Liver (tissue), 9 donors: ENCODE measurements around the gene KHNYN. TPM values are rescaled to one million over a fixed set of nuclear protein-coding genes. Genes with fewer than 3 reads are reported as not detected.

Experiments
- DNase-seq: peaks from one replicate; pipeline ENCODE4 v3.0.0-alpha.2; 2017; ENCODE audit warnings: low spot score
- H3K27ac ChIP-seq, 2 donors: one replicate each; pipeline ENCODE4 v1.7.0; 2013; ENCODE audit warnings: inconsistent platforms in 2 of 2, low read length in 2 of 2, control low read depth in 1 of 2, low read depth in 1 of 2, mild to moderate bottlenecking in 1 of 2
- H3K27me3 ChIP-seq, 4 donors: one replicate each; pipeline versions ENCODE4 v1.6.1 to v1.7.0; 2013; ENCODE audit warnings: low read length in 3 of 4, inconsistent platforms in 1 of 4, mild to moderate bottlenecking in 1 of 4, moderate library complexity in 1 of 4; ENCODE audit not compliant: control insufficient read depth in 4 of 4, insufficient read depth in 4 of 4
- H3K36me3 ChIP-seq, 4 donors: one replicate each; pipeline versions ENCODE4 v1.6.1 to v1.7.0; 2013; ENCODE audit warnings: low read length in 3 of 4, mild to moderate bottlenecking in 3 of 4, low read depth in 1 of 4, moderate library complexity in 1 of 4; ENCODE audit not compliant: control insufficient read depth in 4 of 4, insufficient read depth in 3 of 4
- H3K4me1 ChIP-seq, 4 donors: one replicate each; pipeline versions ENCODE4 v1.6.1 to v1.7.0; 2013; ENCODE audit warnings: low read length in 3 of 4, mild to moderate bottlenecking in 3 of 4, moderate library complexity in 1 of 4; ENCODE audit not compliant: control insufficient read depth in 4 of 4, insufficient read depth in 4 of 4
- H3K4me3 ChIP-seq, 3 donors: one replicate each; pipeline versions ENCODE4 v1.6.1 to v1.7.0; 2013; ENCODE audit warnings: low read length in 3 of 3, control low read depth in 1 of 3, low read depth in 1 of 3, mild to moderate bottlenecking in 1 of 3
- H3K9ac ChIP-seq, 2 donors: one replicate each; pipeline ENCODE4 v1.7.0; 2013; ENCODE audit warnings: low read length in 2 of 2, mild to moderate bottlenecking in 2 of 2, moderate library complexity in 2 of 2, control low read depth in 1 of 2, low read depth in 1 of 2
- H3K9me3 ChIP-seq, 4 donors: one replicate each; pipeline versions ENCODE4 v1.6.1 to v1.7.0; 2013; ENCODE audit warnings: low read length in 3 of 4; ENCODE audit not compliant: control insufficient read depth in 4 of 4
- EGR1 ChIP-seq, 2 donors: IDR thresholded peaks; 2 replicates each; pipeline ENCODE4 v1.6.1; 2016 to 2018; ENCODE audit warnings: antibody characterized with exemption in 2 of 2, low read depth in 2 of 2
- FOXA1 ChIP-seq: IDR thresholded peaks from 2 replicates; pipeline ENCODE4 v1.6.1; 2016; ENCODE audit warnings: antibody characterized with exemption
- FOXA2 ChIP-seq: IDR thresholded peaks from 2 replicates; pipeline ENCODE4 v1.6.1; 2016; ENCODE audit warnings: antibody characterized with exemption
- GABPA ChIP-seq, 2 donors: IDR thresholded peaks in 1 of 2; conservative IDR thresholded peaks in 1 of 2; 2 replicates each; pipeline ENCODE4 v1.6.1; 2016; ENCODE audit warnings: antibody characterized with exemption in 2 of 2, mild to moderate bottlenecking in 1 of 2, moderate library complexity in 1 of 2
- HNF4A ChIP-seq, 2 donors: conservative IDR thresholded peaks; 2 replicates each; pipeline ENCODE4 v1.6.1; 2016; ENCODE audit warnings: antibody characterized with exemption in 2 of 2, mild to moderate bottlenecking in 2 of 2
- HNF4G ChIP-seq: IDR thresholded peaks from 2 replicates; pipeline ENCODE4 v1.6.1; 2016; ENCODE audit warnings: antibody characterized with exemption
- JUND ChIP-seq, 2 donors: IDR thresholded peaks; 2 replicates each; pipeline ENCODE4 v1.6.1; 2016; ENCODE audit warnings: antibody characterized with exemption in 2 of 2
- NR2F2 ChIP-seq: IDR thresholded peaks from 2 replicates; pipeline ENCODE4 v1.6.1; 2016; ENCODE audit warnings: antibody characterized with exemption
- RAD21 ChIP-seq, 2 donors: IDR thresholded peaks; 2 replicates each; pipeline ENCODE4 v1.6.1; 2016; ENCODE audit warnings: antibody characterized with exemption in 2 of 2, mild to moderate bottlenecking in 2 of 2
- RXRA ChIP-seq, 2 donors: IDR thresholded peaks; 2 replicates each; pipeline ENCODE4 v1.6.1; 2017 to 2018; ENCODE audit warnings: antibody characterized with exemption in 2 of 2, mild to moderate bottlenecking in 1 of 2
- SP1 ChIP-seq: IDR thresholded peaks from 2 replicates; pipeline ENCODE4 v1.6.1; 2018; ENCODE audit warnings: antibody characterized with exemption, mild to moderate bottlenecking
- TAF1 ChIP-seq: conservative IDR thresholded peaks from 2 replicates; pipeline ENCODE4 v1.6.1; 2016; ENCODE audit warnings: antibody characterized with exemption, mild to moderate bottlenecking
- WGBS: extraction: QIAGEN DNeasy Blood & Tissue Kit; methylation state at CpG from one replicate; pipeline ENCODE4 v1.1.7; 2013; 5-methylcytosine and 5-hydroxymethylcytosine counted together
- polyA plus RNA-seq, 2 donors: library from polyadenylated mRNA; stranded (reverse) in 1 of 2; unstranded in 1 of 2; fragments of 200-250 nt in 1 of 2; fragments of >200 nt in 1 of 2; fragmentation: Nextera tagmentation in 1 of 2; extraction: Ambion mirVana in 1 of 2; gene quantifications; one replicate each; pipeline versions ENCODE4 v1.2.1 to v1.2.3, GENCODE V29; 2013 to 2015
- total RNA-seq, 2 donors: library from RNA; depleted of rRNA; stranded (reverse); fragments of >200 nt; gene quantifications; one replicate each; pipeline ENCODE4 v1.2.3, GENCODE V29; 2014
- TF ChIP-seq, protein P1 (sequence below): fragments of 150-350 bp; IDR thresholded peaks from 2 replicates; pipeline ENCODE4 v1.5.1; 2017; ENCODE audit warnings: improper control_type of control experiment, low read depth, low read length; ENCODE audit not compliant: missing input control
- TF ChIP-seq, protein P2 (sequence below): IDR thresholded peaks from 2 replicates; pipeline ENCODE4 v1.6.1; 2016; ENCODE audit warnings: antibody characterized with exemption, mild to moderate bottlenecking
- TF ChIP-seq, protein P3 (sequence below): IDR thresholded peaks from 2 replicates; pipeline ENCODE4 v1.6.1; 2016; ENCODE audit warnings: antibody characterized with exemption
- TF ChIP-seq, protein P4 (sequence below): IDR thresholded peaks from 2 replicates; pipeline ENCODE4 v1.6.1; 2016; ENCODE audit warnings: antibody characterized with exemption
- donor health status: healthy.
- donor health status: healthy.
- donor health status: healthy.
- donor health status: healthy.
- donor health status: healthy.

KHNYN gene
- total and polyA plus RNA-seq, 4 donors: 3.0 to 40.3 (median 24.6) TPM

DNA sequence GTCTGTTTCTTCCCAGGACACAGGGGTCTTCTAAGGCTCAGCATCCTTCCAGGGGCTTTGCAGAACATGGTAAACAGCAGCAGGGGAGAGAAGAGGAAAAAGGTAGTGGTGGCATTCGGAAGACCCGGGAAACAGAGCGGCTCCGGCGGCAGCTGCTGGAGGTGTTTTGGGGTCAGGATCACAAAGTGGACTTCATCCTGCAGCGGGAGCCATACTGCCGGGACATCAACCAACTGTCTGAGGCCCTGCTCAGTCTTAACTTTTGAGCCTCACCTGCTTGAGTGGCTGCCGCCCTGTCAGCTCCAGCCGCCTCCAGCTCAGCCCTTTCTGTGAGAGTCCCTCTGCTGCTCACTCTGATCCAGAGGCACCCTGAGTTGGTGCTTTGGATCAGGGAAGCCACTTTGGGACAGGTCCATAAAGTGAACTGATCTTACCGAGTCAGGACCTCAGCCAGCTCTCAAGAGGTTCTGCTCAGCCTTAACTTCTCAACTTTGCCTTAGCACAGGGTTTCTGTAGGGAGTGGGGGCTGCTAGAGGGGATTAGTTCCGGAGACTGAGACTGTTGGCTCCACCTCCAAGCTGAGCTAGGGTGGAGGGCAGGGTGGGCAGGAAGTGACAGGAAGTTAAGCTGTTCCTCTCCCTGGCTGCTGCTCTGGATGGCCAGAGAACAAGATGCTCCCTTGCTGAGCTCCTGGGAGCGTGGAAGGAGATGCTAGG, 7.4 kb downstream of the KHNYN start:
- Histone ChIP-seq H3K9ac (no peak overlapping the region), H3K4me3 (no peak overlapping the region), H3K9me3 (no peaks in the 10 kb centered on the region), H3K27ac (peak overlapping the region in 1 of 2 donors; percentile 21), H3K27me3 (no peaks in the 10 kb centered on the region), H3K4me1 (peaks cover 3 to 57% (median 37%) of the 10 kb centered on the region in 4 donors), H3K36me3 (peaks cover 13 to 55% (median 45%) of the 10 kb centered on the region in 4 donors)
- TF ChIP-seq, protein P1, sequence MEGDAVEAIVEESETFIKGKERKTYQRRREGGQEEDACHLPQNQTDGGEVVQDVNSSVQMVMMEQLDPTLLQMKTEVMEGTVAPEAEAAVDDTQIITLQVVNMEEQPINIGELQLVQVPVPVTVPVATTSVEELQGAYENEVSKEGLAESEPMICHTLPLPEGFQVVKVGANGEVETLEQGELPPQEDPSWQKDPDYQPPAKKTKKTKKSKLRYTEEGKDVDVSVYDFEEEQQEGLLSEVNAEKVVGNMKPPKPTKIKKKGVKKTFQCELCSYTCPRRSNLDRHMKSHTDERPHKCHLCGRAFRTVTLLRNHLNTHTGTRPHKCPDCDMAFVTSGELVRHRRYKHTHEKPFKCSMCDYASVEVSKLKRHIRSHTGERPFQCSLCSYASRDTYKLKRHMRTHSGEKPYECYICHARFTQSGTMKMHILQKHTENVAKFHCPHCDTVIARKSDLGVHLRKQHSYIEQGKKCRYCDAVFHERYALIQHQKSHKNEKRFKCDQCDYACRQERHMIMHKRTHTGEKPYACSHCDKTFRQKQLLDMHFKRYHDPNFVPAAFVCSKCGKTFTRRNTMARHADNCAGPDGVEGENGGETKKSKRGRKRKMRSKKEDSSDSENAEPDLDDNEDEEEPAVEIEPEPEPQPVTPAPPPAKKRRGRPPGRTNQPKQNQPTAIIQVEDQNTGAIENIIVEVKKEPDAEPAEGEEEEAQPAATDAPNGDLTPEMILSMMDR: no peak
- TF ChIP-seq EGR1 (IDR thresholded peaks at IDR 0.05; ENCODE audit: low read depth in 2 of 2): no peak
- no peak for TF ChIP-seq FOXA1
- TF ChIP-seq, protein P2, sequence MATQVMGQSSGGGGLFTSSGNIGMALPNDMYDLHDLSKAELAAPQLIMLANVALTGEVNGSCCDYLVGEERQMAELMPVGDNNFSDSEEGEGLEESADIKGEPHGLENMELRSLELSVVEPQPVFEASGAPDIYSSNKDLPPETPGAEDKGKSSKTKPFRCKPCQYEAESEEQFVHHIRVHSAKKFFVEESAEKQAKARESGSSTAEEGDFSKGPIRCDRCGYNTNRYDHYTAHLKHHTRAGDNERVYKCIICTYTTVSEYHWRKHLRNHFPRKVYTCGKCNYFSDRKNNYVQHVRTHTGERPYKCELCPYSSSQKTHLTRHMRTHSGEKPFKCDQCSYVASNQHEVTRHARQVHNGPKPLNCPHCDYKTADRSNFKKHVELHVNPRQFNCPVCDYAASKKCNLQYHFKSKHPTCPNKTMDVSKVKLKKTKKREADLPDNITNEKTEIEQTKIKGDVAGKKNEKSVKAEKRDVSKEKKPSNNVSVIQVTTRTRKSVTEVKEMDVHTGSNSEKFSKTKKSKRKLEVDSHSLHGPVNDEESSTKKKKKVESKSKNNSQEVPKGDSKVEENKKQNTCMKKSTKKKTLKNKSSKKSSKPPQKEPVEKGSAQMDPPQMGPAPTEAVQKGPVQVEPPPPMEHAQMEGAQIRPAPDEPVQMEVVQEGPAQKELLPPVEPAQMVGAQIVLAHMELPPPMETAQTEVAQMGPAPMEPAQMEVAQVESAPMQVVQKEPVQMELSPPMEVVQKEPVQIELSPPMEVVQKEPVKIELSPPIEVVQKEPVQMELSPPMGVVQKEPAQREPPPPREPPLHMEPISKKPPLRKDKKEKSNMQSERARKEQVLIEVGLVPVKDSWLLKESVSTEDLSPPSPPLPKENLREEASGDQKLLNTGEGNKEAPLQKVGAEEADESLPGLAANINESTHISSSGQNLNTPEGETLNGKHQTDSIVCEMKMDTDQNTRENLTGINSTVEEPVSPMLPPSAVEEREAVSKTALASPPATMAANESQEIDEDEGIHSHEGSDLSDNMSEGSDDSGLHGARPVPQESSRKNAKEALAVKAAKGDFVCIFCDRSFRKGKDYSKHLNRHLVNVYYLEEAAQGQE: no peak
- no peak for TF ChIP-seq HNF4A (conservative IDR thresholded peaks at IDR 0.05)
- no peak for TF ChIP-seq JUND (IDR thresholded peaks at IDR 0.05)
- no peak for TF ChIP-seq HNF4G
- TF ChIP-seq TAF1: no peak
- TF ChIP-seq RAD21 (IDR thresholded peaks at IDR 0.05): no peak
- TF ChIP-seq NR2F2: no peak
- TF ChIP-seq SP1: no peak
- no peak for TF ChIP-seq RXRA (IDR thresholded peaks at IDR 0.05)
- TF ChIP-seq FOXA2: no peak
- TF ChIP-seq, protein P3, sequence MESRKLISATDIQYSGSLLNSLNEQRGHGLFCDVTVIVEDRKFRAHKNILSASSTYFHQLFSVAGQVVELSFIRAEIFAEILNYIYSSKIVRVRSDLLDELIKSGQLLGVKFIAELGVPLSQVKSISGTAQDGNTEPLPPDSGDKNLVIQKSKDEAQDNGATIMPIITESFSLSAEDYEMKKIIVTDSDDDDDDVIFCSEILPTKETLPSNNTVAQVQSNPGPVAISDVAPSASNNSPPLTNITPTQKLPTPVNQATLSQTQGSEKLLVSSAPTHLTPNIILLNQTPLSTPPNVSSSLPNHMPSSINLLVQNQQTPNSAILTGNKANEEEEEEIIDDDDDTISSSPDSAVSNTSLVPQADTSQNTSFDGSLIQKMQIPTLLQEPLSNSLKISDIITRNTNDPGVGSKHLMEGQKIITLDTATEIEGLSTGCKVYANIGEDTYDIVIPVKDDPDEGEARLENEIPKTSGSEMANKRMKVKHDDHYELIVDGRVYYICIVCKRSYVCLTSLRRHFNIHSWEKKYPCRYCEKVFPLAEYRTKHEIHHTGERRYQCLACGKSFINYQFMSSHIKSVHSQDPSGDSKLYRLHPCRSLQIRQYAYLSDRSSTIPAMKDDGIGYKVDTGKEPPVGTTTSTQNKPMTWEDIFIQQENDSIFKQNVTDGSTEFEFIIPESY: no peak
- no peak for TF ChIP-seq GABPA (IDR thresholded peaks at IDR 0.05 in 1 of 2, conservative IDR thresholded peaks at IDR 0.05 in 1 of 2)
- no peak for DNase-seq
- WGBS: 72% methylated on average over 12 of the region's 12 CpGs

DNA sequence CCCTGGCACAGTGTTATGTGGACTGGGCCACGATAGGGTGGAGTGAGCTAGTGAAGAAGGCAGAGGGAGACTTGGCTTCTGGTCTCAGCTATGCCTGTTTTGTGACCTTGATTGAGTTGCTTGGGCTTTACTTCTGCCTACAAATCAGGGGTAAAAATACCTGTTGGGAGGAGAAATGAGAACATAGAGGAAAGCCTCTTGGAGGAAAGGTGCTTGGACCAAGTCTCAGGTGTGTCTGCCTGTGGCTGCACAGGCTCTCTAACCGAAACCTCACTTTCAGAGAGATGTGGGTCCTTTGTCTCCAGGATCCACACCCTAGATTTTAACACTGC, 7.9 kb downstream of the KHNYN start:
- Histone ChIP-seq H3K27ac (peak overlapping the region in 1 of 2 donors; percentile 1), H3K27me3 (no peaks in the 10 kb centered on the region), H3K9ac (no peak overlapping the region), H3K4me1 (peaks cover 3 to 51% (median 33%) of the 10 kb centered on the region in 4 donors), H3K4me3 (no peak overlapping the region), H3K36me3 (peaks cover 10 to 54% (median 43%) of the 10 kb centered on the region in 4 donors), H3K9me3 (no peaks in the 10 kb centered on the region)
- TF ChIP-seq, protein P4, sequence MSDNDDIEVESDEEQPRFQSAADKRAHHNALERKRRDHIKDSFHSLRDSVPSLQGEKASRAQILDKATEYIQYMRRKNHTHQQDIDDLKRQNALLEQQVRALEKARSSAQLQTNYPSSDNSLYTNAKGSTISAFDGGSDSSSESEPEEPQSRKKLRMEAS: no peak
- TF ChIP-seq FOXA1: no peak
- no peak for DNase-seq
- WGBS: 77% methylated on average over 2 of the region's 2 CpGs
